RWPE2 (cell line): ENCODE data around the gene MPHOSPH10.

ENCODE experiments used
- ATAC-seq: fragments of 200-7000 bp; cut with Tn5 transposase; 3 replicates; pipeline ENCODE4 v1.9.1; 2021; ENCODE audit warnings: low read depth
- DNase-seq: peaks from one replicate; pipeline ENCODE4 v3.0.0-alpha.2; 2020; ENCODE audit warnings: low spot score
- H3K27ac ChIP-seq: fragments of 450-650 bp; 2 replicates; pipeline ENCODE4 v1.5.1; 2017; ENCODE audit warnings: mild to moderate bottlenecking; ENCODE audit not compliant: poor library complexity, severe bottlenecking
- H3K27me3 ChIP-seq: fragments of 250-450 bp; sonication (Bioruptor Pico); 2 replicates; pipeline ENCODE4 v1.5.1; 2021; ENCODE audit warnings: mild to moderate bottlenecking, moderate library complexity; ENCODE audit not compliant: insufficient read depth, poor library complexity, severe bottlenecking
- H3K36me3 ChIP-seq: fragments of 250-450 bp; sonication (Bioruptor Pico); 2 replicates; pipeline ENCODE4 v1.5.1; 2020; ENCODE audit warnings: low read depth, mild to moderate bottlenecking, moderate library complexity
- H3K4me1 ChIP-seq: fragments of 250-450 bp; sonication (Bioruptor Pico); 2 replicates; pipeline ENCODE4 v1.5.1; 2021; ENCODE audit warnings: mild to moderate bottlenecking, moderate library complexity; ENCODE audit not compliant: insufficient read depth, poor library complexity, severe bottlenecking
- H3K4me3 ChIP-seq: fragments of 250-450 bp; sonication (Bioruptor Pico); 2 replicates; pipeline ENCODE4 v1.5.1; 2021; ENCODE audit warnings: mild to moderate bottlenecking, moderate library complexity; ENCODE audit not compliant: severe bottlenecking
- H3K9me3 ChIP-seq: fragments of 250-450 bp; sonication (Bioruptor Pico); 2 replicates; pipeline ENCODE4 v1.5.1; 2021; ENCODE audit warnings: mild to moderate bottlenecking, moderate library complexity; ENCODE audit not compliant: severe bottlenecking
- TF ChIP-seq, protein P1 (sequence below): fragments of 450-650 bp; IDR thresholded peaks from one replicate; pipeline ENCODE4 v1.5.1; 2017; ENCODE audit warnings: mild to moderate bottlenecking, moderate library complexity; ENCODE audit not compliant: poor library complexity, severe bottlenecking

MPHOSPH10 gene

DNA sequence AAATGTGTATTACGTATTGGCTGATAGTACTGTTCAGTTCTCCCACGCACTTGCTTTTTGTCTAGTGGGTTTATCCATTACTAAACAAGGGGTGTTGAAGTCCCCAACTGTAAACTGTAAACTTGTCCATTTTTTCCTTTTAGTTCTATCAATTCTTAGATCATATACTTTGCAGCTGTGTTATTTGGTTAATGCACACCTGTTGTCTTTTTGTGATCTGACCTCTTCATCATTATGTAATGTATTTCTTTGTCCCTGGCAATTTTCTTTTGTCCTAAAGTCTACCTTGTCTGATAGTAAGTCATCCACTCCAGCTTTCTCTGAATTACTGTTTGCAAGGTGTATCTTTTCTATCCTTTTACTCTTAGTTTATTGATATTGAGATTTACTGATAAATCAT lies 22.3 kb upstream of the MPHOSPH10 start:
- no peak for ATAC-seq

DNA sequence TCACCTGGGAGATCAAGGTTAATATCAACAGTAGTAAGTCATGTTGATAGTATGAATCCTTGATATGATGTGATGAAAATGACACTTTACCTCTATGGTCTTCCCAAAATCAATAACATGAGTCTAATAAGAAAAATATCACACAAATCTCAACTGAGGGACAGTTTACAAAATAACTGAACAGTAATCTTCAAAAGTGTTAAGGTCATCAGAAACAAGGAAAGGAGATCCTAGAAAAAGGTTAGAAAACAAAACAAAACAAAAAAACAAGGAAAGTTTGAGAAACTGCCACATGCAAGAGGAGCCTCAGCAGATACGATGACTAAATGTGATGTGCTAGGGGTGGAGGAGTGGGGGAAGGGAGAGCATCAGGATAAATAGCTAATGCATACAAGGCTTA lies 16.6 kb upstream of the MPHOSPH10 start:
- no peaks in the 10 kb centered on the region for H3K9me3 ChIP-seq
- no peak for DNase-seq
- H3K36me3 ChIP-seq, result peaks cover 22% of the 10 kb centered on the region
- no peak overlapping the region for H3K27ac ChIP-seq
- H3K4me1 ChIP-seq, result no peaks in the 10 kb centered on the region
- H3K4me3 ChIP-seq, result no peak overlapping the region
- ATAC-seq, result no peak
- TF ChIP-seq, protein P1, sequence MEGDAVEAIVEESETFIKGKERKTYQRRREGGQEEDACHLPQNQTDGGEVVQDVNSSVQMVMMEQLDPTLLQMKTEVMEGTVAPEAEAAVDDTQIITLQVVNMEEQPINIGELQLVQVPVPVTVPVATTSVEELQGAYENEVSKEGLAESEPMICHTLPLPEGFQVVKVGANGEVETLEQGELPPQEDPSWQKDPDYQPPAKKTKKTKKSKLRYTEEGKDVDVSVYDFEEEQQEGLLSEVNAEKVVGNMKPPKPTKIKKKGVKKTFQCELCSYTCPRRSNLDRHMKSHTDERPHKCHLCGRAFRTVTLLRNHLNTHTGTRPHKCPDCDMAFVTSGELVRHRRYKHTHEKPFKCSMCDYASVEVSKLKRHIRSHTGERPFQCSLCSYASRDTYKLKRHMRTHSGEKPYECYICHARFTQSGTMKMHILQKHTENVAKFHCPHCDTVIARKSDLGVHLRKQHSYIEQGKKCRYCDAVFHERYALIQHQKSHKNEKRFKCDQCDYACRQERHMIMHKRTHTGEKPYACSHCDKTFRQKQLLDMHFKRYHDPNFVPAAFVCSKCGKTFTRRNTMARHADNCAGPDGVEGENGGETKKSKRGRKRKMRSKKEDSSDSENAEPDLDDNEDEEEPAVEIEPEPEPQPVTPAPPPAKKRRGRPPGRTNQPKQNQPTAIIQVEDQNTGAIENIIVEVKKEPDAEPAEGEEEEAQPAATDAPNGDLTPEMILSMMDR, result no peak
- H3K27me3 ChIP-seq, result no peaks in the 10 kb centered on the region

More for the DNA sequence above, 22.3 kb upstream of the MPHOSPH10 start:
- Histone ChIP-seq H3K27ac (no peak overlapping the region), H3K27me3 (no peaks in the 10 kb centered on the region), H3K4me1 (no peaks in the 10 kb centered on the region), H3K9me3 (no peaks in the 10 kb centered on the region), H3K36me3 (peaks cover 11% of the 10 kb centered on the region), H3K4me3 (no peak overlapping the region)
- no peak for DNase-seq
- TF ChIP-seq, protein P1, result no peak

DNA sequence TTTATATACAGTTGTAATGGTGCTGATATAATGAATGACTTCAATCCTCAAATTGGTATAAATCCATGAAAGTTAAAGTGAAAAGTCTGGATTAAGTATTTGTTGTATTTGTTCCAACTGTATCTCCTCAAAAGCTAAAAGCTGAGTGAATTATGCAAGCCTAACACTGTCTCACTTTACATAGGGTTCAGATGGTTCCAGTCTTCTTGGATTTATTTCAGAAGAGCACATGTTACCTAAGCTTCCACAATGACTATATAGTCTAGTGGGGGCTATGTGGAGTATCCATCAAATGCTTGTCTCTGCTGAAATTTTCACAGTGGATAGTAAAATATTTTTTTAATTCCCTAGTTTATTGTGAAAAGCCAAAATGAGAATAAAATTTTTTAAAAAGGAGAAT lies 13.4 kb upstream of the MPHOSPH10 start:
- no peak for DNase-seq
- TF ChIP-seq, protein P1, result no peak
- no peaks in the 10 kb centered on the region for H3K27me3 ChIP-seq
- no peak overlapping the region for H3K27ac ChIP-seq
- ATAC-seq, result no peak
- no peaks in the 10 kb centered on the region for H3K9me3 ChIP-seq
- no peak overlapping the region for H3K4me3 ChIP-seq
- no peaks in the 10 kb centered on the region for H3K4me1 ChIP-seq
- H3K36me3 ChIP-seq, result peaks cover 11% of the 10 kb centered on the region

DNA sequence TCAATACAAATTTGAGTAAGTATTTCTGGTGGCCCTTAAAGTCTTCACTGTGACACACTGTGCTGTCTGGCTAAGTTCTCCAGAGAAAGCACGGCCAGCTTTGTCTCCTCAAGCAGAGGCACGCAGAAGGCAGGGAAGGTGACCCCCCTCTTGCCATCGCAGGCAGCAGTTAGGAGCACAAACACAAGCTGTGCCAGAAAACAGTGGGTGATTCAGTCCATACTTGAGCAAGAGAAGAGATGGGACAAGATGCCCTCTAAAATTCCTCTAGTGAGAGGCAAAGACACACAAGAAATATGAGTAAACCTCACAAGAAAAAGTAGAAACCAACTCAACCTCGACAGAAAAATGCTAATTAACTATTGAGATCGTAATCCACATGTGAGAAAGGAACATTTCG lies 10.2 kb upstream of the MPHOSPH10 start:
- Histone ChIP-seq H3K9me3 (no peaks in the 10 kb centered on the region), H3K36me3 (peaks cover 16% of the 10 kb centered on the region), H3K27me3 (no peaks in the 10 kb centered on the region), H3K27ac (no peak overlapping the region), H3K4me1 (no peaks in the 10 kb centered on the region), H3K4me3 (no peak overlapping the region)
- DNase-seq (no peak), ATAC-seq (no peak)
- TF ChIP-seq, protein P1, result no peak

DNA sequence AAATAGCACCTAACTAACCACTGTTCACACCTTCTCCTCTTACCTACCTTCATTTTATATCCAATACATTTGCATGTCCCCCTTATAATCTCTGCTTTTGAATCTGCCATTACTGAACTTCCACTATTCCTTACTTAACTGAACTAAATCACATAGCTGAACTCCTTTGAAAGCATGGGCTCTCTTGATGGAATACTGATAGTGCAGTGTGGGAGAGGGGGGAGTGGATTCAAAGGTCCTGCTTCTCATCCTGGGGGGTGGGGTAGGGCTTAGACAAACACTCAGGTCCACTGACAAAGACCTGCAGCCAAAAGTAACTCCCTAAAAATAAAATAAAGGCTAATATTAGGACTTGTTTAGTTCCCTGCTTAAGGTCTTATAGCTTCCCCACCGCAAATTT lies 9.0 kb upstream of the MPHOSPH10 start:
- Histone ChIP-seq H3K4me3 (no peak overlapping the region), H3K4me1 (no peaks in the 10 kb centered on the region), H3K27me3 (no peaks in the 10 kb centered on the region), H3K27ac (no peak overlapping the region), H3K9me3 (no peaks in the 10 kb centered on the region), H3K36me3 (peaks cover 16% of the 10 kb centered on the region)
- no peak for ATAC-seq
- no peak for DNase-seq
- TF ChIP-seq, protein P1, result no peak
